Measurements from ENCODE around the gene GRWD1. TPM values are rescaled to one million over a fixed set of nuclear protein-coding genes. Genes with fewer than 3 reads are reported as not detected.

Gene GRWD1
- polyA plus RNA-seq, 2 of the 4 experiments (the other 2 are of a cell fraction) = 48.1 to 87.0 TPM

DNA sequence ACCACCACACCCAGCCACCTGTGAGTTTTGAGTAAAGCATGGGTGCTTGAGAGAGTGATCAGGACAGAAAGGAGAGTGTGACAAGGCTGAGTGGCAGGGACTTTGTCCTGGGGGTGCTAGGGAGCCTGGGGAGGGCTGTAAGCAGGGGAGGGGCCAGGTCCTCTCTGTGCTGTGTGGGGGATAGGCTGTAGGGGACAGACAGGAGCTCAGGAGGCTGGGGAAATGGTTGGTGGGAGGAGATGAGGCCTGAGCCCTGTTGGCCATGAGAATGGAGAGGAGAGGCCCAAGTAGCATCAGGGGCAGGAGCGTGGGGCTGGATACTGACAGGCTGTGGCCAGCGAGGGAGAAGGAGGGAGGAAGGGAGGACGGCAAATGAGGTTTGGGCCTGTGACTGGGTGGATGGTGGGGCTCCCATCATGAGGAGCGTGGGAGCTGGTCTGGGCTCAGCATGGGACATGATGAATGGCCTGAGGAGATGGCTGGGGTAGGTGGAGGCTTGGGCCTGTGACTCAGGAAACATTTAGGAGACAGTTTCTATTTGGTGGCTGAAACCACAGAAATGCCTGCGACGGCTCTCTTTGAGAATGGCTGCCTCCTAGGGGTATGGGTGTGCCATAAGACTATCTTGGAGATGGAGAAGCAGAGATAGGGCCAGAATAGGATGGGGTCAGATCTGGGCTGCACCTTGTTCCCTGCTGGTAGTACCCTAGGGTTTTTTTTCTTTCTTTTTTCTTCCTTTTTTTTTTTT, 27.3 kb upstream of the GRWD1 start:
- ChIA-PET CTCF (interaction anchor here (0.6 to 3.3 kb wide), 5 partner anchors 27 to 147 kb away, joined by 3 to 21 read pairs (median 4); partner anchors contain the start of genes GRWD1 and KDELR1), POLR2A (no interaction called here)
- H3K27ac ChIP-seq = peak overlapping the region in 1 of 2 experiments; percentile 53; a peak in 2 of 6 replicates
- peaks cover 10% of the 10 kb centered on the region for H3K4me1 ChIP-seq
- ATAC-seq (peak; percentile 45 to 46; a peak in 5 of 6 replicates), FAIRE-seq (no peak), DNase-seq (ENCODE audit: low read depth in 1 of 2, low spot score in 1 of 2) (peak in 1 of 2 experiments; percentile 58)
- H3K9me3 ChIP-seq = no peaks in the 10 kb centered on the region
- H3K4me2 ChIP-seq = no peak overlapping the region
- WGBS (ENCODE audit: missing lambda C conversion rate) = 83% methylated on average over 6 of the region's 6 CpGs
- H3K4me3 ChIP-seq = no peak overlapping the region
- TF ChIP-seq, protein P1, sequence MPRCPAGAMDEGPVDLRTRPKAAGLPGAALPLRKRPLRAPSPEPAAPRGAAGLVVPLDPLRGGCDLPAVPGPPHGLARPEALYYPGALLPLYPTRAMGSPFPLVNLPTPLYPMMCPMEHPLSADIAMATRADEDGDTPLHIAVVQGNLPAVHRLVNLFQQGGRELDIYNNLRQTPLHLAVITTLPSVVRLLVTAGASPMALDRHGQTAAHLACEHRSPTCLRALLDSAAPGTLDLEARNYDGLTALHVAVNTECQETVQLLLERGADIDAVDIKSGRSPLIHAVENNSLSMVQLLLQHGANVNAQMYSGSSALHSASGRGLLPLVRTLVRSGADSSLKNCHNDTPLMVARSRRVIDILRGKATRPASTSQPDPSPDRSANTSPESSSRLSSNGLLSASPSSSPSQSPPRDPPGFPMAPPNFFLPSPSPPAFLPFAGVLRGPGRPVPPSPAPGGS (IDR thresholded peaks at IDR 0.05) = no peak
- TF ChIP-seq SMC3 (IDR thresholded peaks at IDR 0.05) = no peak
- TF ChIP-seq, protein P2, sequence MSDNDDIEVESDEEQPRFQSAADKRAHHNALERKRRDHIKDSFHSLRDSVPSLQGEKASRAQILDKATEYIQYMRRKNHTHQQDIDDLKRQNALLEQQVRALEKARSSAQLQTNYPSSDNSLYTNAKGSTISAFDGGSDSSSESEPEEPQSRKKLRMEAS (IDR thresholded peaks at IDR 0.05) = no peak
- TF ChIP-seq, protein P3, sequence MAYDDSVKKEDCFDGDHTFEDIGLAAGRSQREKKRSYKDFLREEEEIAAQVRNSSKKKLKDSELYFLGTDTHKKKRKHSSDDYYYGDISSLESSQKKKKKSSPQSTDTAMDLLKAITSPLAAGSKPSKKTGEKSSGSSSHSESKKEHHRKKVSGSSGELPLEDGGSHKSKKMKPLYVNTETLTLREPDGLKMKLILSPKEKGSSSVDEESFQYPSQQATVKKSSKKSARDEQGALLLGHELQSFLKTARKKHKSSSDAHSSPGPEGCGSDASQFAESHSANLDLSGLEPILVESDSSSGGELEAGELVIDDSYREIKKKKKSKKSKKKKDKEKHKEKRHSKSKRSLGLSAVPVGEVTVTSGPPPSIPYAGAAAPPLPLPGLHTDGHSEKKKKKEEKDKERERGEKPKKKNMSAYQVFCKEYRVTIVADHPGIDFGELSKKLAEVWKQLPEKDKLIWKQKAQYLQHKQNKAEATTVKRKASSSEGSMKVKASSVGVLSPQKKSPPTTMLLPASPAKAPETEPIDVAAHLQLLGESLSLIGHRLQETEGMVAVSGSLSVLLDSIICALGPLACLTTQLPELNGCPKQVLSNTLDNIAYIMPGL (CRISPR knock-in tag; IDR thresholded peaks at IDR 0.05; ENCODE audit: borderline replicate concordance) = no peak
- no peak for TF ChIP-seq MYC (IDR thresholded peaks at IDR 0.05; ENCODE audit: borderline replicate concordance, low read length)
- TF ChIP-seq BHLHE40 (IDR thresholded peaks at IDR 0.05; ENCODE audit: low read depth, low read length) = no peak
- TF ChIP-seq CHD2 (IDR thresholded peaks at IDR 0.05; ENCODE audit: low read length, partially characterized antibody) = no peak
- TF ChIP-seq CHD4 (IDR thresholded peaks at IDR 0.05; ENCODE audit: borderline replicate concordance) = no peak
- TF ChIP-seq KDM1A (IDR thresholded peaks at IDR 0.05; ENCODE audit: low read depth) = no peak
- TF ChIP-seq POLR2AphosphoS2 (conservative IDR thresholded peaks at IDR 0.05; ENCODE audit: low read length) = no peak
- no peak for TF ChIP-seq RARB (CRISPR knock-in tag; IDR thresholded peaks at IDR 0.05)
- TF ChIP-seq, protein P4, sequence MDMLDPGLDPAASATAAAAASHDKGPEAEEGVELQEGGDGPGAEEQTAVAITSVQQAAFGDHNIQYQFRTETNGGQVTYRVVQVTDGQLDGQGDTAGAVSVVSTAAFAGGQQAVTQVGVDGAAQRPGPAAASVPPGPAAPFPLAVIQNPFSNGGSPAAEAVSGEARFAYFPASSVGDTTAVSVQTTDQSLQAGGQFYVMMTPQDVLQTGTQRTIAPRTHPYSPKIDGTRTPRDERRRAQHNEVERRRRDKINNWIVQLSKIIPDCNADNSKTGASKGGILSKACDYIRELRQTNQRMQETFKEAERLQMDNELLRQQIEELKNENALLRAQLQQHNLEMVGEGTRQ (IDR thresholded peaks at IDR 0.05) = no peak
- no peak for TF ChIP-seq HOXB5 (CRISPR knock-in tag; IDR thresholded peaks at IDR 0.05)
- no peak for TF ChIP-seq NFE2L2 (conservative IDR thresholded peaks at IDR 0.05; ENCODE audit: low read length)
- no peak for TF ChIP-seq RAD21 (conservative IDR thresholded peaks at IDR 0.05 in 1 of 2, IDR thresholded peaks at IDR 0.05 in 1 of 2)
- TF ChIP-seq NR3C1 (IDR thresholded peaks at IDR 0.05) = no peak
- TF ChIP-seq HDAC2 (IDR thresholded peaks at IDR 0.05) = no peak
- no peak for TF ChIP-seq MAFK (IDR thresholded peaks at IDR 0.05; ENCODE audit: partially characterized antibody)

DNA sequence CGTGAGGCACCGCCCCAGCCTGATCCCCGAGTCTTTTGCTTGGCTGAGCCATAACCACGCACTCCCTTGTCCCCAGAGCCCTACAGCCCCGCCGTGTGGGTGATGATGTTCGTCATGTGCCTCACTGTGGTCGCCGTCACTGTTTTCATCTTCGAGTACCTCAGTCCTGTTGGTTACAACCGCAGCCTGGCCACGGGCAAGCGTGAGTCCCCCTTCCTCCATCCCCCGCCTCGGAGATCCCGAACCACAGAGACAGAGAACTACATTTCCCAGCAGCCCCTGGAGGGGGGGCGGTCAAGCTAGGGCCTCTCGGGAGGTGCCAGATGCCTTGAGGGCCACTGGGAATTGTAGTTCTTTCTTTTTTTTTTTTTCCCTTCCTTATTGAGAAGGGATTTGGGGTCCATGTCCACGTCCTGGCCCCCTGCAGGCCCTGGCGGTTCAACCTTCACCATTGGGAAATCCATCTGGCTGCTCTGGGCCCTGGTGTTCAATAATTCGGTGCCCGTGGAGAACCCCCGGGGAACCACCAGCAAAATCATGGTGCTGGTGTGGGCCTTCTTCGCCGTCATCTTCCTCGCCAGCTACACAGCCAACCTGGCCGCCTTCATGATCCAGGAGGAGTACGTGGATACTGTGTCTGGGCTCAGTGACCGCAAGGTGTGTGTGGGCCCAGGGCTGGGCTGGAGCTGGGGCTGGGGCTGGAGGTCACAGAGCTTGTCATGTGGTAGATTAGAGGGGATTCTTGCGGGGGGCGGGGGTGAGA, 26.4 kb upstream of the GRWD1 start:
- CTCF ChIA-PET = interaction anchor here (0.6 to 1.5 kb wide), 4 partner anchors 28 to 148 kb away, joined by 3 to 4 read pairs (median 4); partner anchors contain the start of gene KDELR1
- peak; percentile 25 to 71; a peak in 4 of 6 replicates for ATAC-seq

More for the DNA sequence above, 26.4 kb upstream of the GRWD1 start:
- Histone ChIP-seq H3K4me2 (no peak overlapping the region), H3K27ac (0 out of 6 replicates have a peak overlapping the region, but pooled peaks of 1 of the 2 experiments have one; percentile 7), H3K4me3 (no peak overlapping the region), H3K9me3 (no peaks in the 10 kb centered on the region), H3K4me1 (peaks cover 2% of the 10 kb centered on the region; the same call in 2 of the 3 replicates)
- POLR2A ChIA-PET = no interaction called here
- DNase-seq (ENCODE audit: low read depth in 1 of 2, low spot score in 1 of 2) (peak in 1 of 2 experiments; percentile 59), FAIRE-seq (no peak)
- 90% methylated on average over 31 of the region's 31 CpGs for WGBS (ENCODE audit: missing lambda C conversion rate)
- TF ChIP-seq HEYL (CRISPR knock-in tag; IDR thresholded peaks at IDR 0.05) (no peak), CEBPB (IDR thresholded peaks at IDR 0.05) (no peak), MAZ (IDR thresholded peaks at IDR 0.05; ENCODE audit: borderline replicate concordance, low read depth, low read length) (0 out of 2 replicates have a peak, but pooled peaks have one; percentile 76)
